WTC11 (cell line): ENCODE results near the gene PDZRN4. TPM values are rescaled to one million over a fixed set of nuclear protein-coding genes. Genes with fewer than 3 reads are reported as not detected.

ENCODE experiments used
- ATAC-seq: fragments of 200-7000 bp; cut with Tn5 transposase; 2 replicates; pipeline ENCODE4 v1.10.0; 2021; ENCODE audit warnings: mild to moderate bottlenecking, moderate library complexity
- CTCF ChIA-PET: fragments of 300-600 bp; sonication (Branson Sonifier 250); formaldehyde crosslinking; loops from one replicate; lab custom pipeline; 2021; ENCODE audit warnings: antibody characterized with exemption; lab: Charles Lee
- POLR2A ChIA-PET: fragments of 350-600 bp; sonication (Branson Sonifier 250); formaldehyde crosslinking; loops from one replicate; lab custom pipeline; 2021; ENCODE audit warnings: antibody characterized with exemption; lab: Charles Lee
- DNase-seq: peaks from one replicate; pipeline ENCODE4 v3.0.0; 2021; ENCODE audit warnings: low spot score
- H3K27ac Mint-ChIP-seq: 2 replicates; pipeline ENCODE4 v1.8.0; 2021; ENCODE audit warnings: mixed read lengths
- H3K27me3 Mint-ChIP-seq: 2 replicates; pipeline ENCODE4 v1.8.0; 2021; ENCODE audit warnings: low read depth, mild to moderate bottlenecking, moderate library complexity, mixed read lengths
- H3K36me3 Mint-ChIP-seq: 2 replicates; pipeline ENCODE4 v1.8.0; 2021; ENCODE audit warnings: mixed read lengths
- H3K4me1 Mint-ChIP-seq: 2 replicates; pipeline ENCODE4 v1.8.0; 2022; ENCODE audit warnings: mixed read lengths
- H3K4me3 Mint-ChIP-seq: 2 replicates; pipeline ENCODE4 v1.8.0; 2021; ENCODE audit warnings: mild to moderate bottlenecking, moderate library complexity, mixed read lengths
- H3K9me3 Mint-ChIP-seq: 2 replicates; pipeline ENCODE4 v1.8.0; 2021; ENCODE audit warnings: mixed read lengths
- ATF2 ChIP-seq: sonication (generic); formaldehyde crosslinking; IDR thresholded peaks from 2 replicates; pipeline ENCODE4 v1.8.1; 2022; ENCODE audit warnings: low read depth, missing genetic modification reagents, borderline replicate concordance
- ATF3 ChIP-seq: sonication (generic); formaldehyde crosslinking; conservative IDR thresholded peaks from 2 replicates; pipeline ENCODE4 v1.8.1; 2022; ENCODE audit warnings: mild to moderate bottlenecking, missing genetic modification reagents
- CDX4 ChIP-seq: fragments of 250-450 bp; sonication (Bioruptor Pico); IDR thresholded peaks from 2 replicates; pipeline ENCODE4 v1.9.0; 2021; ENCODE audit warnings: moderate library complexity, mild to moderate bottlenecking, inconsistent platforms, borderline replicate concordance
- ETV6 ChIP-seq: sonication (generic); formaldehyde crosslinking; IDR thresholded peaks from 2 replicates; pipeline ENCODE4 v1.8.1; 2022; ENCODE audit warnings: mild to moderate bottlenecking, missing genetic modification reagents
- FOXP1 ChIP-seq: sonication (generic); formaldehyde crosslinking; IDR thresholded peaks from 2 replicates; pipeline ENCODE4 v1.8.0; 2022; ENCODE audit warnings: missing genetic modification reagents, mild to moderate bottlenecking, moderate library complexity, borderline replicate concordance
- GRHL2 ChIP-seq: fragments of 250-450 bp; sonication (Bioruptor Pico); IDR thresholded peaks from 2 replicates; pipeline ENCODE4 v1.8.0; 2022; ENCODE audit warnings: mild to moderate bottlenecking, moderate library complexity; ENCODE audit not compliant: insufficient replicate concordance, severe bottlenecking
- MXD4 ChIP-seq: fragments of 250-450 bp; sonication (Bioruptor Pico); IDR thresholded peaks from 2 replicates; pipeline ENCODE4 v1.8.0; 2021; ENCODE audit warnings: mild to moderate bottlenecking, moderate library complexity, borderline replicate concordance
- MYBL2 ChIP-seq: sonication (generic); formaldehyde crosslinking; IDR thresholded peaks from 2 replicates; pipeline ENCODE4 v1.8.1; 2023; ENCODE audit warnings: mild to moderate bottlenecking, moderate library complexity, missing genetic modification reagents
- NFE2L1 ChIP-seq: sonication (generic); formaldehyde crosslinking; IDR thresholded peaks from 2 replicates; pipeline ENCODE4 v1.8.1; 2023; ENCODE audit warnings: missing genetic modification reagents
- NR1H2 ChIP-seq: sonication (generic); formaldehyde crosslinking; IDR thresholded peaks from 2 replicates; pipeline ENCODE4 v1.9.0; 2021; ENCODE audit warnings: mild to moderate bottlenecking, moderate library complexity, missing genetic modification reagents
- RELA ChIP-seq: sonication (generic); formaldehyde crosslinking; IDR thresholded peaks from 2 replicates; pipeline ENCODE4 v1.8.1; 2022; ENCODE audit warnings: missing genetic modification reagents, mild to moderate bottlenecking, borderline replicate concordance
- RORB ChIP-seq: fragments of 250-450 bp; sonication (Bioruptor Pico); IDR thresholded peaks from 2 replicates; pipeline ENCODE4 v1.9.0; 2021; ENCODE audit warnings: mild to moderate bottlenecking
- SMAD3 ChIP-seq: sonication (generic); formaldehyde crosslinking; IDR thresholded peaks from 2 replicates; pipeline ENCODE4 v1.8.0; 2022; ENCODE audit warnings: missing genetic modification reagents, mild to moderate bottlenecking, borderline replicate concordance
- SMAD4 ChIP-seq: sonication (generic); formaldehyde crosslinking; IDR thresholded peaks from 2 replicates; pipeline ENCODE4 v1.8.0; 2022; ENCODE audit warnings: mild to moderate bottlenecking, missing genetic modification reagents
- TEAD4 ChIP-seq: sonication (generic); formaldehyde crosslinking; IDR thresholded peaks from 2 replicates; pipeline ENCODE4 v1.8.0; 2022; ENCODE audit warnings: mild to moderate bottlenecking, missing genetic modification reagents
- ZBTB21 ChIP-seq: sonication (generic); formaldehyde crosslinking; IDR thresholded peaks from 2 replicates; pipeline ENCODE4 v1.8.1; 2023; ENCODE audit warnings: mild to moderate bottlenecking, missing genetic modification reagents, borderline replicate concordance
- ZNF219 ChIP-seq: sonication (generic); formaldehyde crosslinking; IDR thresholded peaks from 2 replicates; pipeline ENCODE4 v1.8.0; 2023; ENCODE audit warnings: missing genetic modification reagents, mild to moderate bottlenecking, borderline replicate concordance
- ZNF263 ChIP-seq: sonication (generic); formaldehyde crosslinking; IDR thresholded peaks from 2 replicates; pipeline ENCODE4 v1.8.1; 2022; ENCODE audit warnings: low read depth, mild to moderate bottlenecking, moderate library complexity, missing genetic modification reagents
- ZNF423 ChIP-seq: fragments of 250-450 bp; sonication (Bioruptor Pico); IDR thresholded peaks from 2 replicates; pipeline ENCODE4 v2.1.2; 2022; ENCODE audit warnings: mild to moderate bottlenecking, moderate library complexity
- ZNF532 ChIP-seq: fragments of 250-450 bp; sonication (Bioruptor Pico); IDR thresholded peaks from 2 replicates; pipeline ENCODE4 v1.9.0; 2021; ENCODE audit warnings: mild to moderate bottlenecking, borderline replicate concordance
- ZNF671 ChIP-seq: fragments of 250-450 bp; sonication (Bioruptor Pico); IDR thresholded peaks from 2 replicates; pipeline ENCODE4 v1.8.0; 2021; ENCODE audit warnings: mild to moderate bottlenecking
- total RNA-seq: library from RNA; stranded (reverse); gene quantifications from 3 replicates; pipeline ENCODE4 v1.2.3, GENCODE V29; 2021
- TF ChIP-seq, protein P1 (sequence below): sonication (generic); formaldehyde crosslinking; IDR thresholded peaks from 2 replicates; pipeline ENCODE4 v1.8.0; 2022; ENCODE audit warnings: mild to moderate bottlenecking, missing genetic modification reagents
- TF ChIP-seq, protein P2 (sequence below): sonication (generic); formaldehyde crosslinking; IDR thresholded peaks from 2 replicates; pipeline ENCODE4 v1.8.1; 2023; ENCODE audit warnings: mild to moderate bottlenecking, missing genetic modification reagents, moderate library complexity
- TF ChIP-seq, protein P3 (sequence below): fragments of 250-450 bp; sonication (Bioruptor Pico); conservative IDR thresholded peaks from 2 replicates; pipeline ENCODE4 v1.9.0; 2021; ENCODE audit warnings: mild to moderate bottlenecking

Gene PDZRN4
- total RNA-seq, 1 experiment from 2014 or later: 0.09 TPM

GRCh38 chr12:41566703-41567102, 378.6 kb downstream of the PDZRN4 start:
- DNase-seq: no peak
- TF ChIP-seq MXD4 (no peak), MYBL2 (CRISPR knock-in tag) (no peak), ZNF532 (no peak), ATF2 (CRISPR knock-in tag) (no peak)
- TF ChIP-seq, protein P1, sequence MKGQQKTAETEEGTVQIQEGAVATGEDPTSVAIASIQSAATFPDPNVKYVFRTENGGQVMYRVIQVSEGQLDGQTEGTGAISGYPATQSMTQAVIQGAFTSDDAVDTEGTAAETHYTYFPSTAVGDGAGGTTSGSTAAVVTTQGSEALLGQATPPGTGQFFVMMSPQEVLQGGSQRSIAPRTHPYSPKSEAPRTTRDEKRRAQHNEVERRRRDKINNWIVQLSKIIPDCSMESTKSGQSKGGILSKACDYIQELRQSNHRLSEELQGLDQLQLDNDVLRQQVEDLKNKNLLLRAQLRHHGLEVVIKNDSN: no peak
- CTCF ChIA-PET: no interaction called here
- ATAC-seq: no peak
- Mint-ChIP-seq H3K36me3 (no peaks in the 10 kb centered on the region), H3K27ac (no peak overlapping the region), H3K27me3 (no peaks in the 10 kb centered on the region), H3K4me1 (no peaks in the 10 kb centered on the region), H3K9me3 (0 out of 2 replicates have a peak, but pooled peaks cover 4% of the 10 kb centered on the region), H3K4me3 (no peak overlapping the region)
- POLR2A ChIA-PET: no interaction called here

- no peak overlapping the region for H3K4me3 Mint-ChIP-seq
- peaks cover 34% of the 10 kb centered on the region for H3K4me1 Mint-ChIP-seq
- ChIA-PET CTCF (no interaction called here), POLR2A (no interaction called here)
- H3K36me3 Mint-ChIP-seq: no peaks in the 10 kb centered on the region
- no peaks in the 10 kb centered on the region for H3K27me3 Mint-ChIP-seq
- no peak overlapping the region for H3K27ac Mint-ChIP-seq
- DNase-seq: no peak
- peaks cover 7% of the 10 kb centered on the region for H3K9me3 Mint-ChIP-seq
- TF ChIP-seq, protein P2, sequence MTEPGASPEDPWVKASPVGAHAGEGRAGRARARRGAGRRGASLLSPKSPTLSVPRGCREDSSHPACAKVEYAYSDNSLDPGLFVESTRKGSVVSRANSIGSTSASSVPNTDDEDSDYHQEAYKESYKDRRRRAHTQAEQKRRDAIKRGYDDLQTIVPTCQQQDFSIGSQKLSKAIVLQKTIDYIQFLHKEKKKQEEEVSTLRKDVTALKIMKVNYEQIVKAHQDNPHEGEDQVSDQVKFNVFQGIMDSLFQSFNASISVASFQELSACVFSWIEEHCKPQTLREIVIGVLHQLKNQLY (CRISPR knock-in tag): no peak
- TF ChIP-seq ZNF263 (CRISPR knock-in tag) (no peak), RELA (CRISPR knock-in tag) (no peak), GRHL2 (CRISPR knock-in tag) (no peak)
- no peak for ATAC-seq
Measured at GRCh38 chr12:41573445-41573844, 385.3 kb downstream of the PDZRN4 start.

DNA sequence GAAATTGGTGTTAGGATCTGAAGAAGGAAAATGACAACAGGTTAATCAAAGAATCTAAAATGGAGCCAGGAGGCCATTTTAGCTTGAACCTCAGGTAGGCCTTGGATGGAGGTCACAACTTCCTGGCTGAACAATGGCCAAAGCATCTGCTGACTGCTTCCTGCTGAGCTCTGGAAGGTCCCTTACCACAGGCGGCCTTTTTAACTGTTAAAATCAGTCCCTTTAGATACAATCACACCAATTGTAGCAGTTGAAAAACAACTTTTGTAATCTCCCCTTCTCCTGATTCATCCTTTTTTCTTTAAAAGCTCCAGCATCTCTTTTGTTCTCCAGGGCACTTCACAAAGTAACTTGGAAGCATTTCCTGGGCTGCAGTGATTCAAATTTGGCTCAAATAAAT, 388.8 kb downstream of the PDZRN4 start:
- Mint-ChIP-seq H3K27ac (peak overlapping the region; percentile 93), H3K36me3 (no peaks in the 10 kb centered on the region), H3K4me1 (peaks cover 44% of the 10 kb centered on the region), H3K9me3 (peaks cover 19% of the 10 kb centered on the region), H3K4me3 (no peak overlapping the region), H3K27me3 (no peaks in the 10 kb centered on the region)
- peak; percentile 14 for DNase-seq
- ChIA-PET CTCF (no interaction called here), POLR2A (no interaction called here)
- peak; percentile 87 for ATAC-seq
- TF ChIP-seq, protein P3, sequence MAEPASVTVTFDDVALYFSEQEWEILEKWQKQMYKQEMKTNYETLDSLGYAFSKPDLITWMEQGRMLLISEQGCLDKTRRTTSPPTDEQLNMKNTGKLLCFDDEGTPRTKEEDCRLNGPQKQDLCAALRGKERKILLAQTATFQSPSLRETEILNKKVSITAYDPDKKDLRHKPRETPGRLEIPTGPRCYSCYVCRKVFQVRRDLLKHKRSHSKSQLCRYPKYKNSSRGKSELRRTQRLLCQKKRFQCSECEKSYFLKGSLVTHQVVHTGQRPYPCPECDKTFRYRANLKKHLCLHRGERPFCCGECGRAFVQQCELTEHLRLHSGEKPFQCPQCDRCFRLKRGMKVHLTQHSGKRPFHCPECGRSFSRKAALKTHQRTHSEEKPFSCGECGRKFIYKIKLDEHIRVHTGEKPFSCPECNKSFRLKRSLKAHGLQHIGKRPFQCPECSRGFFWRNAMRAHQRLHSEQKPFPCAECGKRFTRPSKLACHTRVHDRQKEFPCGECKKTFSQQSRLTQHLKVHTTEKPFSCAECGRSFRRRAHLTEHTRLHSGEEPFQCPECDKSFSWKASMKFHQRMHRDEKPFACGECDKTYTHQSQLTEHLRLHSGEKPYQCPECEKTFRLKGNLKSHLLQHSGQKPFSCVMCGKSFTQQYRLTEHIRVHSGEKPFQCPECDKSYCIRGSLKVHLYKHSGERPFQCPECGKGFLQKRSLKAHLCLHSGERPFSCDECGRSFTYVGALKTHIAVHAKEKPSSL (CRISPR knock-in tag): peak; percentile 83
- TF ChIP-seq SMAD3 (CRISPR knock-in tag): no peak
- no peak for TF ChIP-seq ATF3 (CRISPR knock-in tag)
- TF ChIP-seq RORB (CRISPR knock-in tag): no peak
- 0 out of 2 replicates have a peak, but pooled peaks have one; percentile 23 for TF ChIP-seq ZNF219 (CRISPR knock-in tag)
- TF ChIP-seq SMAD4 (CRISPR knock-in tag): no peak
- TF ChIP-seq ZNF423 (CRISPR knock-in tag): peak; percentile 92
- no peak for TF ChIP-seq FOXP1 (CRISPR knock-in tag)
- no peak for TF ChIP-seq NR1H2 (CRISPR knock-in tag)
- TF ChIP-seq ETV6 (CRISPR knock-in tag): no peak
- no peak for TF ChIP-seq ZBTB21
- TF ChIP-seq ZNF671: peak; percentile 77; the same call in 1 of the 2 replicates
- peak; percentile 67; the same call in 1 of the 2 replicates for TF ChIP-seq NFE2L1
- TF ChIP-seq CDX4 (CRISPR knock-in tag): no peak
- no peak for TF ChIP-seq TEAD4 (CRISPR knock-in tag)
